DND-41 (cell line): ENCODE measurements around the gene TRIM54.

Experiments
- ATAC-seq: fragments of 200-7000 bp; cut with Tn5 transposase; 3 replicates; pipeline ENCODE4 v1.9.1; 2021; ENCODE audit warnings: low read depth; ENCODE audit not compliant: insufficient read depth
- DNase-seq: peaks from one replicate; pipeline ENCODE4 v3.0.0-alpha.2; 2020
- H2AFZ ChIP-seq: 2 replicates; pipeline ENCODE4 v1.6.0; 2012; ENCODE audit warnings: low read depth, low read length
- H3K27ac ChIP-seq: 2 replicates; pipeline ENCODE4 v1.5.1; 2012; ENCODE audit warnings: low read length, inconsistent platforms
- H3K27me3 ChIP-seq: fragments of 200-600 bp; sonication (generic); 2 replicates; pipeline ENCODE4 v1.6.0; 2012; ENCODE audit warnings: low read length, mild to moderate bottlenecking, inconsistent platforms; ENCODE audit not compliant: insufficient read depth, poor library complexity
- H3K36me3 ChIP-seq: 2 replicates; pipeline ENCODE4 v1.5.1; 2012; ENCODE audit warnings: low read length, inconsistent platforms; ENCODE audit not compliant: insufficient read depth
- H3K4me1 ChIP-seq: 2 replicates; pipeline ENCODE4 v1.5.1; 2012; ENCODE audit warnings: mild to moderate bottlenecking, low read length; ENCODE audit not compliant: insufficient read depth
- H3K4me2 ChIP-seq: 2 replicates; pipeline ENCODE4 v1.6.0; 2012; ENCODE audit warnings: mild to moderate bottlenecking, moderate library complexity, low read length, inconsistent platforms; ENCODE audit not compliant: insufficient read depth
- H3K4me3 ChIP-seq, 2 experiments: fragments of 200-600 bp in 1 of 2; shearing (Covaris generic) in 1 of 2; 2 replicates each; pipeline ENCODE4 v1.5.1; 2012 to 2016; ENCODE audit warnings: inconsistent platforms in 2 of 2, low read length in 2 of 2, mild to moderate bottlenecking in 2 of 2, low read depth in 1 of 2, moderate library complexity in 1 of 2
- H3K79me2 ChIP-seq: 2 replicates; pipeline ENCODE4 v1.6.0; 2012; ENCODE audit warnings: low read length, inconsistent platforms; ENCODE audit not compliant: insufficient read depth
- H3K9ac ChIP-seq: 2 replicates; pipeline ENCODE4 v1.6.0; 2012; ENCODE audit warnings: low read depth, mild to moderate bottlenecking, inconsistent platforms, low read length, moderate library complexity
- H3K9me3 ChIP-seq: 2 replicates; pipeline ENCODE4 v1.5.1; 2012; ENCODE audit warnings: low read length, moderate library complexity, mild to moderate bottlenecking, inconsistent platforms; ENCODE audit not compliant: insufficient read depth, severe bottlenecking
- H4K20me1 ChIP-seq: 2 replicates; pipeline ENCODE4 v1.6.0; 2012; ENCODE audit warnings: low read length; ENCODE audit not compliant: insufficient read depth
- CTCF ChIP-seq: IDR thresholded peaks from 2 replicates; pipeline ENCODE4 v1.5.1; 2012; ENCODE audit warnings: borderline replicate concordance, low read length, moderate library complexity, mild to moderate bottlenecking; ENCODE audit not compliant: poor library complexity, severe bottlenecking; ENCODE audit errors: extremely low read depth
- EZH2 ChIP-seq: IDR thresholded peaks from 3 replicates; pipeline ENCODE4 v1.6.1; 2012; ENCODE audit warnings: borderline replicate concordance, low read depth, mild to moderate bottlenecking, moderate library complexity, low read length, inconsistent platforms; ENCODE audit not compliant: severe bottlenecking

The TRIM54 gene

GRCh38 chr2:27312152-27312551 lies 29.9 kb downstream of the TRIM54 start:
- no peak overlapping the region for H3K4me3 ChIP-seq
- H3K9ac ChIP-seq = no peak overlapping the region
- peaks cover 7% of the 10 kb centered on the region for H4K20me1 ChIP-seq
- H3K79me2 ChIP-seq = no peaks in the 10 kb centered on the region
- H3K9me3 ChIP-seq = no peaks in the 10 kb centered on the region
- no peaks in the 10 kb centered on the region for H3K4me1 ChIP-seq
- DNase-seq (no peak), ATAC-seq (no peak)
- no peaks in the 10 kb centered on the region for H3K27me3 ChIP-seq
- TF ChIP-seq CTCF (no peak), EZH2 (no peak)
- peaks cover 32% of the 10 kb centered on the region for H3K36me3 ChIP-seq
- H2AFZ ChIP-seq = no peak overlapping the region
- no peak overlapping the region for H3K4me2 ChIP-seq
- no peak overlapping the region for H3K27ac ChIP-seq

GRCh38 chr2:27313882-27314645 lies 31.8 kb downstream of the TRIM54 start:
- DNase-seq (no peak), ATAC-seq (no peak)
- Histone ChIP-seq H2AFZ (no peak overlapping the region), H4K20me1 (no peaks in the 10 kb centered on the region; the same call in none of the 2 replicates), H3K27ac (no peak overlapping the region), H3K27me3 (no peaks in the 10 kb centered on the region), H3K36me3 (peaks cover 26% of the 10 kb centered on the region), H3K4me3 (no peak overlapping the region), H3K9ac (no peak overlapping the region), H3K4me1 (no peaks in the 10 kb centered on the region), H3K9me3 (no peaks in the 10 kb centered on the region), H3K79me2 (no peaks in the 10 kb centered on the region), H3K4me2 (no peak overlapping the region)
- TF ChIP-seq CTCF = no peak
- TF ChIP-seq EZH2 = no peak

GRCh38 chr2:27314709-27315108 lies 32.5 kb downstream of the TRIM54 start:
- H3K36me3 ChIP-seq = peaks cover 22% of the 10 kb centered on the region
- no peaks in the 10 kb centered on the region for H3K27me3 ChIP-seq
- no peak overlapping the region for H3K4me3 ChIP-seq
- no peaks in the 10 kb centered on the region for H3K4me1 ChIP-seq
- TF ChIP-seq CTCF (no peak), EZH2 (no peak)
- DNase-seq (no peak), ATAC-seq (no peak)
- H4K20me1 ChIP-seq = no peaks in the 10 kb centered on the region; the same call in none of the 2 replicates
- no peaks in the 10 kb centered on the region for H3K79me2 ChIP-seq
- H3K27ac ChIP-seq = no peak overlapping the region
- no peak overlapping the region for H3K4me2 ChIP-seq
- H2AFZ ChIP-seq = no peak overlapping the region
- no peak overlapping the region for H3K9ac ChIP-seq
- H3K9me3 ChIP-seq = no peaks in the 10 kb centered on the region
